ENCODE measurements around the gene GNAQ. TPM values are rescaled to one million over a fixed set of nuclear protein-coding genes. Genes with fewer than 3 reads are reported as not detected.

Gene GNAQ
- total and polyA plus RNA-seq, 2 donors (not counting 1 experiment from before 2014, with no cell fraction given) = 0.60 to 1.4 TPM

DNA sequence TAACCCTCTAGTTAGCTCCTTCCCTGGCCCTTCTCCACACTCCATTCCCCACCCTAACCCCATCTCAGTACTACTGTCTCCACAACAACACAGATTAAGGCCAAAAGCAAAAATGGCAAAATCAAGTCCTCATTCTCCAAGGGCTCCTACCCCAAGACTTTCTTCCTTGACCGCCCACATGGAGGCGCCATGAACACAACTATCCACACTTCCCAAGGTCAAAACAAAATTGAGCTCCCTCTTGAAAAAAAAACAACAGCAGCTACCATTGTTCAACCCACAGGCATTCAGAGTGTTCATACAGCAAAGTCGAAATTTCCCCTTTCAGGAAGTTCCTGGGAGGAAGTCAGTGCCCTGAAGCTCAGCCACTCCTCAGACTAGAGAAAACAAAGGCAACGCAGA, 54.4 kb downstream of the GNAQ start:
- Mint-ChIP-seq H3K4me1 (peaks cover 26% of the 10 kb centered on the region), H3K27ac (no peak overlapping the region), H3K4me3 (no peak overlapping the region), H3K9me3 (ENCODE audit: insufficient read depth) (no peaks in the 10 kb centered on the region), H3K27me3 (peaks cover 6% of the 10 kb centered on the region)
- Histone ChIP-seq H3K9ac (ENCODE audit: low read length) (no peak overlapping the region), H3K4me3 (ENCODE audit: control extremely low read depth in 1 of 5, extremely low read depth in 1 of 5, insufficient read depth in 1 of 5, low read depth in 2 of 5, low read length in 4 of 5) (no peak overlapping the region), H3K4me1 (ENCODE audit: control insufficient read depth in 2 of 2, insufficient read depth in 2 of 2, low read length in 2 of 2) (peaks cover 25 to 35% of the 10 kb centered on the region in 2 donors), H3K27me3 (replicated peaks in 1 of 4; ENCODE audit: control extremely low read depth in 1 of 4, control insufficient read depth in 3 of 4, insufficient read depth in 4 of 4, low read length in 3 of 4) (no peaks in the 10 kb centered on the region), H3K4me2 (replicated peaks; ENCODE audit: low read depth, low read length, poor library complexity, severe bottlenecking) (peak overlapping the region; percentile 46), H3K27ac (ENCODE audit: low read length in 2 of 2) (no peak overlapping the region), H2AFZ (ENCODE audit: insufficient read depth, low read depth, low read length, poor library complexity, severe bottlenecking) (peak overlapping the region; percentile 35), H4K20me1 (ENCODE audit: control insufficient read depth, insufficient read depth, low read length, poor library complexity, severe bottlenecking) (no peaks in the 10 kb centered on the region), H3K79me2 (ENCODE audit: control insufficient read depth, insufficient read depth, low read length) (no peaks in the 10 kb centered on the region), H3K36me3 (replicated peaks in 1 of 2; ENCODE audit: control extremely low read depth in 1 of 2, control insufficient read depth in 1 of 2, extremely low read depth in 1 of 2, insufficient read depth in 2 of 2, low read length in 1 of 2) (no peaks in the 10 kb centered on the region), H3K9me3 (ENCODE audit: control extremely low read depth in 1 of 3, control insufficient read depth in 2 of 3, insufficient read depth in 1 of 3, low read length in 2 of 3) (no peaks in the 10 kb centered on the region)
- TF ChIP-seq EZH2 (IDR thresholded peaks at IDR 0.05; ENCODE audit: borderline replicate concordance, insufficient read depth, low read depth, low read length, poor library complexity, severe bottlenecking) (no peak), CTCF (IDR thresholded peaks at IDR 0.05) (no peak)
- WGBS (ENCODE audit: insufficient coverage) = 13% methylated on average over 4 of the region's 4 CpGs
- ChIA-PET POLR2A (no interaction called here), CTCF (interaction anchor here (0.6 to 1.5 kb wide), 5 partner anchors 24 to 394 kb away, joined by 3 to 5 read pairs (median 3); no protein-coding TSS in a partner anchor)
- DNase-seq = peak; percentile 30
- no peak for ATAC-seq (ENCODE audit: low read depth)
- intact Hi-C loops (cut with micrococcal nuclease) = no loop called here

GRCh38 chr9:77975806-77976205, 55.8 kb downstream of the GNAQ start:
- intact Hi-C loops (cut with micrococcal nuclease) = no loop called here
- H3K79me2 ChIP-seq (ENCODE audit: control insufficient read depth, insufficient read depth, low read length) = no peaks in the 10 kb centered on the region
- H3K4me1 ChIP-seq (ENCODE audit: control insufficient read depth in 2 of 2, insufficient read depth in 2 of 2, low read length in 2 of 2) = peaks cover 16 to 23% of the 10 kb centered on the region in 2 donors
- H3K27me3 ChIP-seq (replicated peaks in 1 of 4; ENCODE audit: control extremely low read depth in 1 of 4, control insufficient read depth in 3 of 4, insufficient read depth in 4 of 4, low read length in 3 of 4) = no peaks in the 10 kb centered on the region
- no peaks in the 10 kb centered on the region for H3K9me3 ChIP-seq (ENCODE audit: control extremely low read depth in 1 of 3, control insufficient read depth in 2 of 3, insufficient read depth in 1 of 3, low read length in 2 of 3)
- ChIA-PET POLR2A (no interaction called here), CTCF (interaction anchor here (1.0 kb wide), 1 partner anchor 393 kb away, joined by 3 read pairs; no protein-coding TSS in a partner anchor)
- peaks cover 12% of the 10 kb centered on the region for H3K27me3 Mint-ChIP-seq
- no peak overlapping the region for H3K4me2 ChIP-seq (replicated peaks; ENCODE audit: low read depth, low read length, poor library complexity, severe bottlenecking)
- no peak overlapping the region for H3K4me3 Mint-ChIP-seq
- H3K9me3 Mint-ChIP-seq (ENCODE audit: insufficient read depth) = no peaks in the 10 kb centered on the region
- no peak overlapping the region for H2AFZ ChIP-seq (ENCODE audit: insufficient read depth, low read depth, low read length, poor library complexity, severe bottlenecking)
- no peak for ATAC-seq (ENCODE audit: low read depth)
- no peak overlapping the region for H3K27ac Mint-ChIP-seq
- H3K36me3 ChIP-seq (replicated peaks in 1 of 2; ENCODE audit: control extremely low read depth in 1 of 2, control insufficient read depth in 1 of 2, extremely low read depth in 1 of 2, insufficient read depth in 2 of 2, low read length in 1 of 2) = no peaks in the 10 kb centered on the region
- no peaks in the 10 kb centered on the region for H4K20me1 ChIP-seq (ENCODE audit: control insufficient read depth, insufficient read depth, low read length, poor library complexity, severe bottlenecking)
- WGBS (ENCODE audit: insufficient coverage) = no CpG with 5 or more reads among the region's 5 CpGs
- TF ChIP-seq EZH2 (IDR thresholded peaks at IDR 0.05; ENCODE audit: borderline replicate concordance, insufficient read depth, low read depth, low read length, poor library complexity, severe bottlenecking) (no peak), CTCF (IDR thresholded peaks at IDR 0.05) (no peak)
- no peak overlapping the region for H3K27ac ChIP-seq (ENCODE audit: low read length in 2 of 2)
- H3K9ac ChIP-seq (ENCODE audit: low read length) = no peak overlapping the region
- no peak for DNase-seq
- peaks cover 15% of the 10 kb centered on the region for H3K4me1 Mint-ChIP-seq
- H3K4me3 ChIP-seq (ENCODE audit: control extremely low read depth in 1 of 5, extremely low read depth in 1 of 5, insufficient read depth in 1 of 5, low read depth in 2 of 5, low read length in 4 of 5) = no peak overlapping the region

Data from B cell (primary cell).